Activated T-cell treated with anti-CD3 and anti-CD28 coated beads for 24 hours (primary cell): Measurements from ENCODE around the gene COQ9.

Source experiments
- DNase-seq: peaks from one replicate; pipeline ENCODE4 v3.0.0-alpha.2; 2020; ENCODE audit warnings: low read depth

The COQ9 gene

GRCh38 chr16:57472665-57473060 is 25.4 kb downstream of the COQ9 start:
- no peak for DNase-seq

- DNase-seq, result no peak
Observed at GRCh38 chr16:57473176-57473840, 26.0 kb downstream of the COQ9 start.

DNA sequence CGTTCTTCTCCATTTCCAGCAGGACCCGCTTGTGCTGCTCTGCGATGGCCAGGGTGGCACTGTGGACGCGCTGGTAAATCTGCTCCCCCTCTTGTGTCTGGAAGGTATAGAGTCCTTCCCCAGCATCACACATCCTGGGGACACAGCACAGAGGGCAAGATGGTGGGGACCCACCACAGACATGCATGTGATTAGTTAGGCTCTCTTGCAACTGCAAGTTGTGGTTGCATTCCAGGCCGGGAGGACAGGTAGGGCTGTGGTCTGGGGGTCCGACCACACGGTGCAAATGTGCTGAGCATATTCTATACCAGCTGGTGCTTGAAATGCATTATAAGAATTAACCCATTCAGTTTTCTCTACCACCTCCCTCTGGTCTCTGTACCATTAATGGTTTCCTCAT is 26.6 kb downstream of the COQ9 start:
- no peak for DNase-seq

- no peak for DNase-seq
Observed at GRCh38 chr16:57474671-57475661, 27.7 kb downstream of the COQ9 start.

- DNase-seq, result peak; percentile 64
Observed at GRCh38 chr16:57475711-57476339, 28.5 kb downstream of the COQ9 start.

- no peak for DNase-seq
Observed at GRCh38 chr16:57476546-57477410, 29.5 kb downstream of the COQ9 start.

- no peak for DNase-seq
Observed at GRCh38 chr16:57477531-57478202, 30.4 kb downstream of the COQ9 start.

DNA sequence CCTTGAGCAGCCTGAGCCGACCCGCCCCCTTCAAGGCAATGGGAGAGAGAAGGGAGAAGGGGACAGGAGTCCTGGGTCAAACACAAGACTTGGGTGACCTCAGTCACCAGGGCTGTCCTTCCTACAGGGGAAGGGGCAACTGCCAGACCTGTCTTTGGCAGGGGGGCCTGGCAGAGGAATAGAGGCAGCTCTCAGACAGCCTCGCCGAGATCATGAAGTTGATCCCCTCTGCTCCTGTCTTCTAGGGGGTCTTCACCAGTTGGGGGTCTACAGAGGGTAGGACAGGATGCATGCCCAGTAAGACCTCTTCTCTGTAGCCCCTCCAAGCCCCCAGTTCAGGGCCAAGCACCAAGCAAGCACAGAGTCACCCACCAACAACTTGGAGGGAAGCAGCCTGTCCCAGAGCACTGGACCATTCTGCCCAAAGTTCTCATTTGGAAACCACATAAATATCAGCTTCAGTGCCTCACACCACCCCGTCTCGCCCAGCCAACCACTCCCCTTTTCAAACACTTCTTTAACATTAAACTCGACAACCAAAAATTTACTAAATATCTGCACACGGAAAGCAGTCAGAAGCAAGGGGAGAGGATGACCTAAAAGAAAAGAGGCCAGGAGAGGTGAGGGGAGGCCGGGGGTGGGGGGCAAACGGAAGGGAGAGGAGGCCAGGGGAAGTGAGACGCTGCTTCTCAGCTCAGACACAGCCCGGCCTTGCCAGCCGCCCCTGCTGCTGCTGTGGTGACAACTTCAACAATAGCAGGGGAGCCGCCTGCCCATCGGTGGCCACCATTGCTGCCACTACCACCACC is 31.3 kb downstream of the COQ9 start:
- DNase-seq, result no peak

- no peak for DNase-seq
Observed at GRCh38 chr16:57479205-57479975, 32.1 kb downstream of the COQ9 start.

DNA sequence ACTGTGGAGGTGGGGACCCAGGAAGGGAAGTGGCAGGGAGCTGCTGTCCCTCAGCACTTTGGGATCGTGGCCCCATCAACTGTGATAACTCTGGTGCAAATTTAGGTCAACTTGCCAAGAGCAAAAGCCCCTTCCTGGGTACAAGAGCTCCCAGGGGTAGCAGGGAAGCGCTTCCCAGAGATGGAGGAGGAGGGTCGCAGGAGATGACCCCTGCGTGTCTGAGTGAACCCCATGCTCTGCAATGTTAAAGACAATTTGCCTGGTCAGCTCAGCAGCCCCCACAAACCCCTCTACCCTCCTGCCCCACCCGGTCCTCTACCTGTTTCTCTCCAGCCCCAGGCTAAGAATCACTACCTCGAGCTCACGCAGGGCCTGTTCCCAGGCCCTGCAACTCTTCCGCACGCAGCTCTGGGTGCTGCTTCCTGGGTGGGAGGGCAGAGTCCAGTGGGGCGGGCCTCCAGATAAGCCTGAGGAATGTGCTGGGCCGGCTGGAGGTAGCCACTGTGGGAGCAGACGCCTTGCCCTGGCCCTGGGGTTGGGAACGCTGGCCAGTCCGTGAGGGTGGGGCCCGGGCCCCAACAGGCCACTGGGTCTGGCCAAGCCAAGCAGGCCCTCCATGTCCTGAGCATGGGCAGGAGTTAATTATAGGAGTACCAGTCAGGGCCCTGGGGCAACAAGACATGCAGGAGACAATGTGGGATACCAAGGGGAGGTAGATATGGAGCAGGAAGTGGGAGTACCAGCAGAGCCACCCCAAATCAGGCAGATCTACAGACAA is 32.9 kb downstream of the COQ9 start:
- no peak for DNase-seq

DNA sequence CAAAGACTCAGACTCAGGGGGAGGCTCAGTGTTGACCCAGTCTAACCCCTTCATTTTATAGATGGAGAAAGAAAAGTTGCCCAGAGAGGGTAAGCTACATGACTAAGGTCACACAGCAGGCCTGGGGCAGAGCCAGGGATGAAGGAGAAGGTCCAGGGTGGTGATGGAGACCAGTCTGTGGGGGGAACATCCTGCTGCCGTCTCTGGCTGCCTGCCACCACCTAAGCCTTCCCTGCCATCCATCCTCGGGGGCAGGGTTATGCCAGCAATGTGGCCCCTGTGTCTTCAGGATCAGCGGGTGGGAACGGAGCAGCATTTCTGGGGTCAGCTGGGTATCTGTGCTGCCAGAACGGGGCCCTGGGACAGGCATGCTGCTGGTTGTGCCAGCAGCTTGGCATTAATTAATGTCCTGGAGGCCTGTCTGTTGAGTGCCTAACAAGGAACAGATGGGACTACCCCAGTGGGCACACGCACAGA is 33.5 kb downstream of the COQ9 start:
- DNase-seq, result no peak

DNA sequence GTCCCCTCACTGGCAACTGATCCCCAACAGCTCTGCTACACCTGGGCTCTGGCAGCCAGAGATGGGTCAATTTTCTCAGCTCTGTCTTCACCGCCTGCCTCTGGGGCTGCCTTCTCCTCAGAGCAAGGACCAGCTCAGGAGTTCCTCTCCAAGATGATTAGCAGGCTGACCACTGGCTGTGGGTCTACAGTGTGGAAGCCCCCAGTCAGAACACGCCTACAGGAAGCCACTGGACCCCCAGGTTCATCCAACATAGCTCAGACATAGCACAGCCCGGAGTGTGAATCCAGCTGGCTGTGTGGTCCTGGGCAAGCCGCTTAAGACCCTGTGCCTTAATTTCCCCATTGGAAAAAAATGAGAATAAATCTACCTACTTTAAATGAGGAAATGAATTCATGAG is 34.1 kb downstream of the COQ9 start:
- DNase-seq, result no peak

DNA sequence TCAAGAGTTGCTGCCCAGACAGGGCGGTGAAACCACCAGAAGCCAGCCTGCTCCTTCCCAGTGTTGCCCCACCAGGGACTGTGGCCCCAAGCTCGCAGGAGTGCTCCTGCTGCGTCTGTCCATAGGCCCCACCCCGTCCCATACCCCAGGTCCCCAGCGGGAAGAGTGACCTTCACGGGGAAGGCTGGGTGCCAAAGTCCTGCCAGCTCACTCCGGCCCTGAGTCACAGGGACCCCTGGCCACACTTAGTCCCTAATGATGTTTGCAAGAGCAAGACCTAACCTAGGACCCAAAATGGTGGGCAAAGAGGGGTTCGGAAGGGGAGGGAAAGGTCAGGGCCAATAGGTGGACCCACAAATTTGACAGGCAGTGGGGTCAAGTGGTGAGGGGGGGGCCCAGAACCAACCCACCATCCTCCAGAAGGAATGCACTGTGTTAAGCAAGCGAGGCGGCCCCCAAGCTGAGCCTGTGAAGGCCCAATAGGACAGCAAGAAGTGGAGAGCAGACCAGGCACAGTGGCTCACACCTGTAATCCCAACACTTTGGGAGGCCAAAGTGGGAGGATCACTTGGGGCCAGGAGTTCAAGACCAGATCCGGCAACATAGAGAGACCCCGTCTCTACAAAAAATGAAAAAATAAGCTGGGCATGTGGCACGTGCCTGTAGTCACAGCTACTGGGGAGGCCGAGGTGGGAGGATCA is 35.7 kb downstream of the COQ9 start:
- no peak for DNase-seq

DNA sequence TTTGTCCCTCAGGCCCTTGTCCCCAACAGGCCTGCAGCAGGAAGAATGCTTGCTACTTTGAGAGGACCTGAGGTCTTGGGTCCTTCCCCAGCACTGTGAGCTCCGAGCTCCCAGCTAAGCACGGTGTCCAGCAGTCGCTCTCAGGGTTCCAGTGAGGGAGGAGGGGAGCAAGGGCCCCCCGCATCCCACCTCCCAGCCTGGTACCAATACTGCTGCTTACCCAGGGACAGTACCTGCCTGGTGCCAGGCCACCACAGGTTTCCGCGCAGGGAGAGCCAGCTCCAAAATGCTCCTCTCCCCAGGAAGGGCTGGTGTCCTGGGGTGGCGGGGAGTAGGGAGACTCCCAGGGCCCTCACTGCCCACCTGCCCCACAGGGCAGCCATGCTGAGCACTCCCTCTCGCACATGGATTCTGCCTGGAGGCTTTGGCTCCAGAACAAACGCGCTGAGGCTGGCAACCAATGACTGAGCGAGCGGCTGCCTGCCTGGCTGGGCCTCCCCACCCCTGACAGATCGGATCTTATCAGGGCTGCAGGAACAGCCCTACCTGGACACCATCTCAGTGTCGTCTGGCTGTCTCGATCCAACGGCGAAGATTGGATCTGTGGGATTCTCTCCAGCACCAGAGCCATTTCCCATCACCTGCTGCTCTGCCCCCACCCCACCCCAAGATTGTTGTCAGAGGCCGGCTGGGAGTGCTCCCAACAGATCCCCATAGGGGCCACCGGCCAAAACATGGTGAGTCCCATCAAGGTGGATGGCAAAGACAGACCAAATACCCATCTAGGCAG is 36.6 kb downstream of the COQ9 start:
- DNase-seq, result no peak

GRCh38 chr16:57484515-57485005 is 37.3 kb downstream of the COQ9 start:
- DNase-seq, result no peak

- DNase-seq, result no peak
Observed at GRCh38 chr16:57485091-57485915, 38.0 kb downstream of the COQ9 start.
